Stimulated activated naive CD4-positive, alpha-beta T cell (primary cell): Measurements from ENCODE around the gene ENPP1.
"Not testable (repeated sequence)": the region's sequence is repeated elsewhere in the genome, so short reads cannot be mapped to it uniquely, and the experiment has no call there.

ENCODE experiments used
- DNase-seq, 6 experiments: peaks; one replicate each; lab custom pipeline; 2025; lab: John Stamatoyannopoulos, UW

ENPP1 gene

DNA sequence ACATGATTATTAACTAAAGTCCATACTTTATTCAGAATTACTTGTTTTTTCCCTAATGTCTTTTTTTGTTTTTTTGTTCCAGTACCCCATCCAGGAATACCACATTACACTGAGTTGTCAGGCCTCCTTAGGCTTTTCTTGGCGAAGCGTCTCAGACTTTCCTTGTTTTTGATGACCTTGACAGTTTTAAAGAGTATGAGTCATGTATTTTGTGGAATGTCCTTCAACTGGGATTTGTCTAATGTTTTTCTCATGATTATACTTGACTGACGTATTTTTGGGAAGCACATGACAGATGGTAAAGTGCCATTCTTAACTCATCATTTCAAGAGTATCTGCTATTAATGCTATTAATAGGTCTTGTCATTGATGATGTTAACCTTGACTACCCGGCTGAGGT is 23.6 kb downstream of the ENPP1 start:
- no peak for DNase-seq

DNA sequence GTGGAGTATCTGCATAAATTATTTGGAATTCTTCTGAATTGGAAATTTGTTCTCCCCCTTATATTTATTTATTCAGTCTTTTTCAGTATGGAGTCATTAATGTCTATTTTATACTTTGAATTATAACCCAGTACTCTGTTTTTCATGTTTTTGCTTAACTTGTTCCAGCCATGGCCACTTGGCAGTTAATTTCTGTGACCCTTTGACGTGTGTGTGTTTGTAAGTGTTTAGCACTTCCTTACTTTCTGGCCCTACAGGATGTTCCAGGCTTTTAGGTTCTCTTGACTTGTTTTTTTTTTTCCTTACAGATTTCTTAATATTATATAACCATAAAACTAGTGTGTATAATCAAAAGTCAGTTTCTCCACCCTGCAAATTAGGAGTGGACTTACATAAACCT is 24.1 kb downstream of the ENPP1 start:
- no peak for DNase-seq

DNA sequence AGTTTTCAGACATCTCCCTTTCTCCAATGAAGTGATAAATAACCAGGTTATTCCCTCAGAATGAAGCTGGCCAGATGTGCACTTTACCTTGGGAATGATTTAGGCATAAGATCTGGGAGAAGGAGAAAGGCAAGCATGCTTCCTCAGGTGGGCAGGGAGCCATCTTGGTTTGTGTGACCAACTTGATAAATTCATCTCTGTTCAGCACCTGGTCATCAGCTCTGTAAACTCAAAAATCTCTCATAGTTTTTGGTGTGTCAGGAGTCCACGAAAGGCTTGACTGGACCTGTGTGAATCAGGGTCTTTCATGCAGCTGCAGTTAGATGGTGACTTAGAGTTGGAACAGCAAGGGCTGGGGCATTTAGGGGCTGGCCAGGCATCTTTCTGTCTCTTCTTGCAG is 24.5 kb downstream of the ENPP1 start:
- no peak for DNase-seq

DNA sequence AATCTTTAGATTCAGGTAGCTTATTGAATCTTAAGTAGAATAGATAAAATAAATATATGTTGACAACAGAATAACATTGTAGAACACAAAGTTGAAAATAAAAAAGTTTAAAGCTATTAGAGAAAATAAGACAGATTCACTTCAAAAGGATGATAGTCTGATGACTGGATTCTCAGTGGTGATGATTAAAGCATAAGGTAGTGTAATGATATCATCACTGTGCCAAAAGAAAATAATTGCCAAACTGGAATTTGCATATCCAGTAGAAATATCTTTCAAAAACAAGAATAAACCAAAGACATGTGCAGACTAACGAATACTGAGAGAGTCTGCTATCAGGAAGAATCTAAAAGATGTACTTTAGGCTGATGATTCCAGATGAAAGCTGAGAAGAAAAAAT is 30.2 kb downstream of the ENPP1 start:
- no peak for DNase-seq

DNA sequence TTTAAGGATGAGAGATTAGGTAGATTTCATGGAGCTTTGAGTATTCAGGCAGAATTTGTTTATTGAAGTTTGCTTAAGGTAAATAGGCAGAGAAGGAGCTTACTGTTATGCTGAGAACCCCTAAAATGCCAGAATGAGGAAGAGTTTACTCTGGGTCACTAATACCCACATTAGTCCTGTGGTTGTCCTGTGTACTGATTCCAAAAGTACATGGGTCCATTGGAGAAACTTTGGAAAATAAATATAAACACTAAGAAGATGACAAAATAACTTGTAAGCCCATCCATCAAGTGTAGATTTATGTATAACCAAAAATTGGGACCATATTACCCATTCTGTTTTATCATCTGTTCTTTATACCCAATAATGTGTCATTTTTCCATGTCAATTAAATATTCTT is 31.6 kb downstream of the ENPP1 start:
- DNase-seq, result no peak

DNA sequence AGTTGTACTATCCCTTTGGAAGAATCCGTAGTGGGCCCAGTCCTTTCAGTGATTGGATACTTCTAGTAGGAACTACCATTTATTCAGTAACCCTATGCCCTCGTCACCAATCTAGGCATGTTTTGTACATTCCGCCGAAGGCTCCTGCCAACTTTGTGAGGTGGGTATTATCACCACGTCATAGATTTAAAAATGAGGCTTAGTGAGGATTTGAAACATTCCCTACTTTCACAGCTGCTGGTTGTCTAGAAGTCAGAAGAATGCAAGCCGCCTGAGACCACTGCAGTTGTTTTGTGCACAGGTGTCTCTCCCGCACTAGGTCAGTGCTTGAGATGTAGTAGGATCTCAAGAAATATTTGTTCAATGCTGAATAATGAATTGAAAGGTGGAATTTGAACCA is 32.6 kb downstream of the ENPP1 start:
- no peak for DNase-seq

DNA sequence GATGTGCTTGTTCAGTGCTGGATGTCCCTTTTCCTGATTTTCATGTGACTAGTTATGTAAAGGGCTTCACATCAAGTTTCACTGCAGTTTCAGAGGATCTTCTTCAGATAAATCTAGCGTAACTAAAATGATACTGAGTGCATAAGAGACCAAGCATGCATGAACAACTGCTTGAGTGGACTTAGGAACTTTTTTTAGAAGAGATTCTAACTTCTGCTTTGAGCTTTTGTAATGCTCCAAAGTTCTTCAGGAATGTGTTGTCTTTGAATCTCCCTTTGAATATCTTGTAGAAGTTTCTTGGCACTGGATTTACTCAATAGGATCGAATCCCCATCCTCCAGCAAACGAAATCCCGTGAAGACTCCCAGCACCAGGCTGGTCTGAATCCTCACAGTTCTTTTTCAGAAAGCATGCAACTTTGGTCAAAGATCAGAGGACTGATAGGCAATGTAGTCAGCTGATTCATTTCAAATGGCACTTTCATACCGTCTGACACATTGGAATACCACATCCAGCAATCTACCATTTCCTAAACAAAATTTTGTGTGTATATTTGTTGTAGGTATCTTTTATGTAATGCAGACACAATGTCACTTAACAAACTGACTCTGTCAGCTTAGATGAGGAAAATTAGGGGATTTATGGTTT is 33.2 kb downstream of the ENPP1 start:
- no peak for DNase-seq

DNA sequence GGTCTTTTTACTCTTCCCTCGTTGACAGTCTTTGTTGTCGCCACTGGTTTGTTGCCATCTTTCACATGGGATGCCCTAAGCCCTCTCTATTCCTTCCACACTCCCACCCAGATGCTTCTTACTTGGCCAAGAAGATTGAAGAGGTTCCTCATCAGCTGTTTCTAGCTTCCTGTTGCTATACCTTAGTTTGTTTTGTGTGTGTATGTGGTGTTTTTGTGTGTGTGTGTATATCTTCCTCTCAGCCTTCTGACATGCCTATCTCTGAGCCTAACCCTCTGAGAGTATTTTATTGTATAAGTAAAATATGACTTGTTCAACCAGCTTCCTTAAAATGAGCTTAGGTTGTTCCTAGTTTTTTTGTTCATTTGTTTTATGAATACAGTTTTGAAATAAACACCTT is 35.9 kb downstream of the ENPP1 start:
- no peak for DNase-seq

DNA sequence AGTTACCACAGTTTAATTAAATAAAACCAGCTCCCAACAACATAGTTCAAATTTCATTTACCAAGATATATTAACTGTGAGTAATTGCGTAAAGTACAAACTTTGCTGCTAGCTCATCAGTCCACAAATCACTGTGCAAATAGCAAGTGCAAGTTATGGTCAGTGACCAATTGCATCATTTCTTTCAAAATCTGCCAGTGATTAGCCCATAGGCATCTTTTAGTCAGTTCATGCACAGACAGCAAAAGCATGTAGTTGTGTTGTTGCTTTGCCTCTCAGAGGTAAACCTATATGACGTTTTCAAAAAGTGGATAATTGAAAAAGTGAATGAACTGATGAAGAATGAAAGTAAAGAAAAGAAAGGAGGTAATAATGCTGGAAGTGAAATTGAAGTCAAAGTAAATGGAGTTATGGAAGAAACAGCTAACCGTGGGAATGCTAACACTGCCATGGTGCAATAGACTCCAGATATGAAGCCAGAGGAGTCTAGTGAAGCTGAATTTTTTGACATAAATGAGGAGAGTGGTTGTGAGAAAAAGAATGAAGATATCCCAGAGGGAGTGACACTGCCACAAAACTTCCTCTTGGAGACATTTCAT is 36.5 kb downstream of the ENPP1 start:
- no peak for DNase-seq

DNA sequence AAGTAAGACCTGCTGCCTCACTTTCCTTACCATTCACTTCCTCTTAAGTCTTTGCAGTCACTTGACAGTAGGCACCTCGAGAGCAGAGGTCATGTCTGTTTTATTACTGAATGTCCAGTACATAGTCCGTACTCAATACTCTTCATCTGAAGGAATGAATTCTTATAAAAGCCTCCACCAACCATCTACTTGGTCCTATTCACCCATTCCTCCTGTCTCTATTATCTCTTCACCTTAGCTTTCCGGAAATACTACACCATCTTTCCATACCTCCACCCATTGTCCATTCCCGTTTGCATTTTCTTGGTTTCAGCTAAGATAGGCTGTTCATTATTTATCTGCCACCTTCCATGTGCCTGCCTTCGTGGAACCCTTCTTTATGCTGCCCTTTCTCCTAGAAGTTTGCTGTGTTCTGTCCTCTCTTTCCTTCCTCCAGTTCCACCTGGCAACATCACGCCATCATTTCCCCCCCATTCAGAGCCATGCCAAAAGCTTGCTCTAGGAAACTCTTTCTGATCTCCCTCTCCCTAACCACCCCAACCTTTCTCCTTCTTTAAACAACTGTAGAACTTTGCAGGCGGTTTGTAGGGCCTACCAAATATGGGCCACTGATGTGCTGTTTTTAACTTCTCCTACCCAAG is 38.3 kb downstream of the ENPP1 start:
- no peak for DNase-seq

DNA sequence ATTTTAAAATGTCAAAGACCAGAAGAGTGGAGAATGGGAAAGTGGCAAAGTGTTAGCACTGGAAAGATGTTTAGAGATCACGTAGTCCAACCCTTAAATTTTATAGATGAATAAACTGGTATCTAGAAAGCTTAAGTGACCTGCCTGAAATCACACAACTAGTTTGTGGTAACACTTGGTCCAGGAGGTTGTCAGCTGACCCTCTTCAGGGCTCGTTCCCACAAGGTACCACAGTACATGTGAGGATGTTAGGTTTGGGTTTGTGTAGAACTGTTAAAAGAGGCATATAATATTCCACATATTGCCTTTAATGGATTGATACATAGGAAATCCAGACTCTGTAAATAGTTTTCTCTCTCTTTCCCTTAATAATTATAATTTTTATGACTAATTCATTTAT is 39.1 kb downstream of the ENPP1 start:
- DNase-seq, result no peak

DNA sequence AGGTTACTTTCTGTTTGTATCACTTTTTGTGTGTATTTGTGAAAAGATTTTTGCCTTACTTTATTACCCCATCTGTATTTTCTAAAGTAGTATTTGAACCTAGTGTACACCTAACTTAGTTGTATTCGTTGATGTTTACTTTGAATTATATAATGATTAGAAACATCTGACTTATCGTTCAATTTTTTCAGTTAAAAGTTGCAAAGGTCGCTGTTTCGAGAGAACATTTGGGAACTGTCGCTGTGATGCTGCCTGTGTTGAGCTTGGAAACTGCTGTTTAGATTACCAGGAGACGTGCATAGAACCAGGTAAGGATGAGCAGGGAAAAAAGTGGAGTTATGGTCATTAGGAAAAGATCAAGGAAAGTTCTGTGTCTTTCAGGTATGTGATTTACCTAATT is 42.0 kb downstream of the ENPP1 start:
- no peak for DNase-seq

DNA sequence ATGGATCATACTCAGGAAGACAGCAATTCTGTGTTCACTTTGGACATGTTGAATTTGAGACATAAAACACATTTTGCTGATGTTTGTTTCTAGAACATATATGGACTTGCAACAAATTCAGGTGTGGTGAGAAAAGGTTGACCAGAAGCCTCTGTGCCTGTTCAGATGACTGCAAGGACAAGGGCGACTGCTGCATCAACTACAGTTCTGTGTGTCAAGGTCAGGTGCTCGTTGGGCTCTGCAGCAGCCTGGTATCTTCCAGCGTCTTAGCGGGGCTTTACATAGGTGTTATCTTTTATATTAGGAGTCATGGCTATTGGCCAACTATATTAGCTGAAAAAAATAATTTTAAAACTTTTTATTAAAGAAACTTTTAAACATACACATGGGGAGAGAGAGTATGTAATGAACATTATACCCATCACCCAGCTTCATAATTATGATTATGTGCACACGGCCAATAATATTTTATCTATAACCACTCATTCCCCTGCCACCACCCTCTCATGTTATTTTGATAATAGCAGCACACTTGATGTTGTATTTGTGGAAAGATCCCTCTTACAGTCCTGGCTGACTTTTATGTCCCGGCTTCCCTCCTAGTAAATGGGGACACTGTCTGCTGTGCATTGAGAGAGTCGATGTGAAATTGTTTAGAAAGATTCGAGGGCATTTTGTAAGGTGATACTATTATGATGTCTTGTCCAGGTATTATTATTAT is 43.4 kb downstream of the ENPP1 start:
- DNase-seq, result no peak

DNA sequence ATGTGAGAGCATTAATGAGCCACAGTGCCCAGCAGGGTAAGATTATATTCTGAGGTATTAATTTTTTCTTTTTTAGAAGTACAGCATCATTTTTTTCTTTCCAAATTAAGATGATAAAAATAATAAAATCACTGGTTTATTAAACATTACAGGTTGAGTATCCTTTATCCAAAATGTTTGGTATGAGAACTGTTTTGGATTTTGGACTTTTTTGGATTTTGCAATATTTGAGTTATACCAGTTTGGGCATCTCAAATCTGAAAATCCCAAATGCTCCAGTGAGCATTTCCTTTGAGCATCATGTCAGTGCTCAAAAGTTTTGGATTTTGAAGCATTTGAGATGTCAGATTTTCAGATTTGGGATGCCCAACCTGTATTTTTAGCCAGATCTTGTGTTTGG is 44.4 kb downstream of the ENPP1 start:
- no peak for DNase-seq

DNA sequence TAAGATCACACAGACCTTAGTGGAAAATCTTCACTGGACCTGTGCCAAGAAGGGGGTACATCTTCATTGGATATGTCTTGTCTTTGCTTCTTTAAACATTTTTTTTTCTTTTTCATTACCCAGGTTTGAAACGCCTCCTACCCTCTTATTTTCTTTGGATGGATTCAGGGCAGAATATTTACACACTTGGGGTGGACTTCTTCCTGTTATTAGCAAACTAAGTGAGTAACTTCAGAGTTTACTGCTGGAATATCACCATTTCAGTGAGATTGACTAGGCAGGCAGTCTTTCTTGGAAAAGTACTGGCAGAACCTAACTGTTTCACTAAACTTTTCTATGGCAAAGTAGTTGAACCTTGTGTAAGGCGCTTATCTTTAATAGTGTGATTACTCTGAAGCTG is 47.0 kb downstream of the ENPP1 start:
- DNase-seq, result no peak

DNA sequence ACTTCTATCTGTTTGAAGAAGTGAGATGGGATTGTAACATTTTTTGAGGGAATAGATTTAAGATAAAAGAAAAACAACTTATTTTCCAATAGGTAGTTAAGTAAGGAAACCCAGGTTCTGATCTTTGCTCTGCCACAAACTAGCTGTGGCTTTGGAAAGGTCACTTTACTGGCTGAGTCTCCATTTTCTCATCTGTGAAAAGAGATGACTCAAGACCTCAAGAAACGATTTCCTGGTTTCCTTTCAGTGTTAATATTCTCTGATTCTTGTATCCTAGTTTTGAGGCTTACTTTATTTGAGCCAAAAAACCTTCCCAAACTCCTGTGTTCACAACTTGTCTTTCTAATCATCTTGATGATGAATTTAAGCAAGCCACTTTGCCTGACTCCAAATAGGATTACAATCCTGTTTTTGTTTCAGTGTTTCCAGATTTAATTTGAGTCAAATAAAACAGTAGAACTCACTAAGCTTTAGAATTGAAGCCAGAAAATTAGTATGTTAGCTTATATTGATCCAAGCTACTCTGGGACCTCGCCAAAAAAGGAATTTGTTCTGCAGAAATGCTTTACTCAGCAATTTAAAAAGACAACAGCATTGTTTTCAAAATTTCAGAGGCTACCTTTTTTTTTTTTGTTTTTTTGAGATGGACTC is 51.1 kb downstream of the ENPP1 start:
- DNase-seq, result no peak

DNA sequence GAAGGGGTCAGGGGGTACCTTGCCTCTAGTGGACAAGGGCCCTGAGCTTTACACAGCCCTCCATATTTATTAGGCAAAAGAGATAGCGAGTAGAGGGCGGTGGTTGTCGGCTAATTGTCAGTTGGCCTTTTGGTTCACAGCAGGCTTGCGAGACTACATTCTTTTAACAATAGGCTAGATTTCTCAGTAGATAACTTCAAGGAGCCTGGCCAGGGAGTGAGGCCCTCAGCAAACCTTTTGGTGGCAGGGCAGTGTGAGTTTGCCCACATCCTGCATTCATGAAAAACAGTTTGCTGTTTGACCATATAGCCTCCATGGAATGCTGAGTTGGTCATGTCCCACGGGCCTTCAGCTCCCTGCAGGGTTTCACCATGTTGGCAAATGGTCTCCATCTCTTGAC is 51.8 kb downstream of the ENPP1 start:
- not testable (repeated sequence) for DNase-seq

DNA sequence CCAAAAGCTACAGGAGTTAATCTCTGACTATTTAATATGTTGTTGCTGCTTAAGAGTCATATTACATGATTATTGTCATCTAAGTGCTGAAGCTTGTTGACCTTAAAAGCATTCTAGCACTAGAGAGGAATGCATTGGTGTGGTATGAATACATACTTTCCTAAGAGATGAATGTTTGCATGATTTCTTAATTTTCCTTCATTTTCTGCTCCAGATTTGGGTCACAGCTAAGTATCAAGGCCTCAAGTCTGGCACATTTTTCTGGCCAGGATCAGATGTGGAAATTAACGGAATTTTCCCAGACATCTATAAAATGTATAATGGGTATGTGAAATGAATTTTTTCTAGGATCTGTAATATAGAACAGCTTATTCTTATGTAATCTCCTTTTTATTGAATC is 53.6 kb downstream of the ENPP1 start:
- no peak for DNase-seq

DNA sequence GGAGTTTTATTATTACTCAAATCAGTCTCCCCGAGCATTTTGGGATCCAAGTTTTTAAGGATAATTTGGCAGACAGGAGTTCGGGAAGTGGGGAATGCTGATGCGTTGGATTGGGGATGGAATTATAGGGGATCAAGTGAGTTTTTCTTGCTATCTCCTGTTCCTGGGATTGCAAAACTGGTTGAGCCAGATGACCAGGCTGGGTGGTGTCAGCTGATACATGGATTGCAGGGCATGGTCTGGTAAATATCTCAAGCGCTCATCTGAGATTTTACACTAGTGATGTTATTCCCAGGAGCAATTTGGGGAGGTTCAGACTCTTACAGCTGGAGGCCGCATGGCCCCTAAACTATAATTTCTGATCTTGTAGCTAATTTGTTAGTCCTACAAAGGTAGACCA is 54.7 kb downstream of the ENPP1 start:
- DNase-seq, result no peak

DNA sequence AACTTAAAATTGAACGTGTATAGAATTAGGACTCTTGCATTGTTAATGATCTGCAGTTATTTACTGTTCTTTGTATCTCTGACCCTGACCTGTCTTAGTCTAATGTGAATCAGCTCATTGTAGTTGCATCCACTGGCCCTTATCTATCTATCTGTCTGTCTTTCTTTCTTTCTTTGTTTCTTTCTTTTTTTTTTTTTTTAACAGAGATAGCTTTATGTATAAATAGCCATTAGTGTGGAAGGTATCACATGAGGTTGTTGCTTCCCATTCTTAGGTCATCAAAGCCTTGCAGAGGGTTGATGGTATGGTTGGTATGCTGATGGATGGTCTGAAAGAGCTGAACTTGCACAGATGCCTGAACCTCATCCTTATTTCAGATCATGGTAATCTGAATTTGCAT is 59.9 kb downstream of the ENPP1 start:
- DNase-seq, result no peak

DNA sequence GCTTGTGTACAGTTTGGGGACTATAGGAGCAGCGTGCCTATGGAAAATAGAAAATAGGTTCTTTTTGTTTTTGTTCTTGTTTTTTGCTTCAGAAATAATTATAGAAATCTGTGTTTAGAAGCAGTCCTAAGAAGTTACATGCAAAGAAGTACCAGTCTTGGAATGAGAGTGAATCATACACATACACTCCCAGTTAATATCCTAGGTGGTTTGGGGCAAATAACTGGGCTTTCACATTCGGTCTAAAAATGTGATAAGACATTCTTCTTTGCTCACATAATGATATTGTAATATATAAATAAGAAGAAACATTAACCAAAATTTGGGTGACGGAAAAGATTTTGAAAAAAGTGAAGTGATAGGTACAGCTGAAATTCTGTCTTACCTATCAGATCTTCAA is 61.0 kb downstream of the ENPP1 start:
- DNase-seq, result no peak

DNA sequence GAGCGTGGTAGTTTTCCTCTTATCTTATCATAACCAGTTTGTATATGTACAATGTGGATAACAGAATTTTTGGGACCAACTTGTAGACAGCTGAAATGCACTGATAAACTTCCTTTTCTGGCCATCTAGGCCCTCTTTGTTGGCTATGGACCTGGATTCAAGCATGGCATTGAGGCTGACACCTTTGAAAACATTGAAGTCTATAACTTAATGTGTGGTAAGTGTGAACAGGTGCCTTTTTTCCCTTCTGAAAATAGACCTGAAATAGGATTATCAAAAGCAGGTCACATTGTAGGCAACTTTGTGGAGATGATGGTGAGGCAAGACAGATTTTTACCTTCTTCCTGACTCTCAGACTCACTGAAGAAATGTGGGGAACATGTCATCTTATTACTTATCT is 67.8 kb downstream of the ENPP1 start:
- no peak for DNase-seq

DNA sequence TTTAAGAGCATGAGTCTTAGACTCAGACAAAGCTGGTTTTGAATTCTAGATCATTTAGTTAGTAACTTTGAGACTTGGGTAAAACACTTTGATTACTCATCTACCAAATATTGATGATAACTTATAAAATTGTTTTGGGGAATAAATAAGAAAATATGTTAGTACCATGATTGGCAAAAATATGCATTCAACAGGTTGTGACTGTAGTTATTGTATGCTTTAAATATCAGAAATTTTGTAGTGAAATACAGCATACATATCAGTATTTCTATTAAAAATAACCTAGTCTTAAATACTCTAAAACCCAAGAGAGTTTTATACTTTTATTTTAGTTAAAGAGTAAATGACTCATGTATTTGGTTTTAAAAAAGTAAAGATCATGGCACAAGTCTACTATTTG is 68.7 kb downstream of the ENPP1 start:
- no peak for DNase-seq
